ENCODE results near the gene SLC39A13. TPM values are rescaled to one million over a fixed set of nuclear protein-coding genes. Genes with fewer than 3 reads are reported as not detected.

SLC39A13 gene
- total RNA-seq, 1 donor from 2014 or later: 76.6 TPM

- Mint-ChIP-seq H3K27ac (ENCODE audit: unreplicated experiment) (no peak overlapping the region), H3K9me3 (ENCODE audit: unreplicated experiment) (no peaks in the 10 kb centered on the region), H3K4me3 (ENCODE audit: unreplicated experiment) (no peak overlapping the region), H3K27me3 (ENCODE audit: low read depth, unreplicated experiment) (no peaks in the 10 kb centered on the region), H3K36me3 (ENCODE audit: low read depth, unreplicated experiment) (peaks cover 5% of the 10 kb centered on the region), H3K4me1 (ENCODE audit: low read depth, unreplicated experiment) (no peaks in the 10 kb centered on the region)
- Histone ChIP-seq H3K4me3 (ENCODE audit: insufficient read depth, low read depth, low read length) (no peak overlapping the region), H2AFZ (ENCODE audit: low read depth, low read length) (no peak overlapping the region), H3K4me1 (ENCODE audit: insufficient read depth, low read length) (peaks cover 5% of the 10 kb centered on the region), H3K27ac (ENCODE audit: low read depth, low read length) (no peak overlapping the region), H3K79me2 (ENCODE audit: insufficient read depth, low read length) (no peaks in the 10 kb centered on the region), H3K36me3 (ENCODE audit: insufficient read depth, low read length) (no peaks in the 10 kb centered on the region), H3K9me3 (ENCODE audit: insufficient read depth, low read depth, low read length) (no peaks in the 10 kb centered on the region), H4K20me1 (ENCODE audit: insufficient read depth, low read length) (no peaks in the 10 kb centered on the region), H3K27me3 (ENCODE audit: insufficient read depth, low read length) (no peaks in the 10 kb centered on the region), H3K9ac (ENCODE audit: low read length) (no peak overlapping the region), H3K4me2 (ENCODE audit: low read length) (no peak overlapping the region)
- no peak for DNase-seq (ENCODE audit: low read depth)
- TF ChIP-seq CTCF (IDR thresholded peaks at IDR 0.05; ENCODE audit: insufficient read depth, low read depth, low read length) (no peak), EZH2 (IDR thresholded peaks at IDR 0.05; ENCODE audit: insufficient read depth, low read length) (no peak)
- FAIRE-seq: no peak
These were observed 28.9 kb downstream of the SLC39A13 start for GRCh38 chr11:47437218-47437745.

- no peaks in the 10 kb centered on the region for H3K27me3 Mint-ChIP-seq (ENCODE audit: low read depth, unreplicated experiment)
- H3K36me3 Mint-ChIP-seq (ENCODE audit: low read depth, unreplicated experiment): peaks cover 7% of the 10 kb centered on the region
- Histone ChIP-seq H3K27me3 (ENCODE audit: insufficient read depth, low read length) (no peaks in the 10 kb centered on the region), H3K4me1 (ENCODE audit: insufficient read depth, low read length) (peaks cover 5% of the 10 kb centered on the region), H3K36me3 (ENCODE audit: insufficient read depth, low read length) (no peaks in the 10 kb centered on the region), H3K4me2 (ENCODE audit: low read length) (no peak overlapping the region), H3K4me3 (ENCODE audit: insufficient read depth, low read depth, low read length) (no peak overlapping the region), H3K9ac (ENCODE audit: low read length) (no peak overlapping the region), H3K9me3 (ENCODE audit: insufficient read depth, low read depth, low read length) (no peaks in the 10 kb centered on the region), H3K27ac (ENCODE audit: low read depth, low read length) (no peak overlapping the region), H4K20me1 (ENCODE audit: insufficient read depth, low read length) (no peaks in the 10 kb centered on the region), H3K79me2 (ENCODE audit: insufficient read depth, low read length) (no peaks in the 10 kb centered on the region), H2AFZ (ENCODE audit: low read depth, low read length) (no peak overlapping the region)
- no peaks in the 10 kb centered on the region for H3K4me1 Mint-ChIP-seq (ENCODE audit: low read depth, unreplicated experiment)
- no peaks in the 10 kb centered on the region for H3K9me3 Mint-ChIP-seq (ENCODE audit: unreplicated experiment)
- no peak overlapping the region for H3K4me3 Mint-ChIP-seq (ENCODE audit: unreplicated experiment)
- no peak for DNase-seq (ENCODE audit: low read depth)
- no peak for TF ChIP-seq EZH2 (IDR thresholded peaks at IDR 0.05; ENCODE audit: insufficient read depth, low read length)
- H3K27ac Mint-ChIP-seq (ENCODE audit: unreplicated experiment): no peak overlapping the region
- FAIRE-seq: no peak
These were observed 29.5 kb downstream of the SLC39A13 start for GRCh38 chr11:47437746-47438418.

DNA sequence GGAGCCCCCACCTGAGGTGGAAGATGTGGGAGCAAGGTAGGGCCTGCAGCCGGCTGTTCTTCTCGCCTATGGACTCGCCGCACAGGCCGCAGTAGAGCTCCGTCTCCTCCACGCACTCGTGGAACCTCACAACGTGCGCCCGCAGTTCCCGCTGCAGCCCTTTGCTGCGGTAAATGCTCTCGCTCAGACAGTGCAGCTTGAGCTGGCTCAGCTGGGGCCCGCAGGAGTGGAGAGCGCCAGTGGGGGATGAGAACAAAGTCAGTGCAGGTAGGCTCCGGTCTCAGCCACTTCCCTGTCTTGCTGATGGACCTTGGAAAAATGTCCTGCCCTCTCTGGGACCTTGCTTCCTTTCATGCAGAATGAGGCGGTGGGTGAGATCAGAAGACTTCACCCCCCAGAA lies 30.3 kb downstream of the SLC39A13 start:
- no peaks in the 10 kb centered on the region for H3K27me3 Mint-ChIP-seq (ENCODE audit: low read depth, unreplicated experiment)
- no peak overlapping the region for H3K27ac Mint-ChIP-seq (ENCODE audit: unreplicated experiment)
- FAIRE-seq (no peak), DNase-seq (ENCODE audit: low read depth) (no peak)
- no peaks in the 10 kb centered on the region for H3K9me3 Mint-ChIP-seq (ENCODE audit: unreplicated experiment)
- no peak overlapping the region for H3K4me3 Mint-ChIP-seq (ENCODE audit: unreplicated experiment)
- no peaks in the 10 kb centered on the region for H3K36me3 ChIP-seq (ENCODE audit: insufficient read depth, low read length)
- no peaks in the 10 kb centered on the region for H3K79me2 ChIP-seq (ENCODE audit: insufficient read depth, low read length)
- H3K4me1 ChIP-seq (ENCODE audit: insufficient read depth, low read length): peaks cover 5% of the 10 kb centered on the region
- TF ChIP-seq EZH2 (IDR thresholded peaks at IDR 0.05; ENCODE audit: insufficient read depth, low read length) (no peak), CTCF (IDR thresholded peaks at IDR 0.05; ENCODE audit: insufficient read depth, low read depth, low read length) (no peak)
- no peak overlapping the region for H3K9ac ChIP-seq (ENCODE audit: low read length)
- no peaks in the 10 kb centered on the region for H3K4me1 Mint-ChIP-seq (ENCODE audit: low read depth, unreplicated experiment)
- H3K4me3 ChIP-seq (ENCODE audit: insufficient read depth, low read depth, low read length): no peak overlapping the region
- no peak overlapping the region for H2AFZ ChIP-seq (ENCODE audit: low read depth, low read length)
- no peak overlapping the region for H3K27ac ChIP-seq (ENCODE audit: low read depth, low read length)
- no peaks in the 10 kb centered on the region for H4K20me1 ChIP-seq (ENCODE audit: insufficient read depth, low read length)
- no peaks in the 10 kb centered on the region for H3K9me3 ChIP-seq (ENCODE audit: insufficient read depth, low read depth, low read length)
- peaks cover 12% of the 10 kb centered on the region for H3K36me3 Mint-ChIP-seq (ENCODE audit: low read depth, unreplicated experiment)
- H3K4me2 ChIP-seq (ENCODE audit: low read length): no peak overlapping the region
- no peaks in the 10 kb centered on the region for H3K27me3 ChIP-seq (ENCODE audit: insufficient read depth, low read length)
